ENCODE data around the gene ZNF124.
"Not testable (repeated sequence)": the region's sequence is repeated elsewhere in the genome, so short reads cannot be mapped to it uniquely, and the experiment has no call there.

The ZNF124 gene

DNA sequence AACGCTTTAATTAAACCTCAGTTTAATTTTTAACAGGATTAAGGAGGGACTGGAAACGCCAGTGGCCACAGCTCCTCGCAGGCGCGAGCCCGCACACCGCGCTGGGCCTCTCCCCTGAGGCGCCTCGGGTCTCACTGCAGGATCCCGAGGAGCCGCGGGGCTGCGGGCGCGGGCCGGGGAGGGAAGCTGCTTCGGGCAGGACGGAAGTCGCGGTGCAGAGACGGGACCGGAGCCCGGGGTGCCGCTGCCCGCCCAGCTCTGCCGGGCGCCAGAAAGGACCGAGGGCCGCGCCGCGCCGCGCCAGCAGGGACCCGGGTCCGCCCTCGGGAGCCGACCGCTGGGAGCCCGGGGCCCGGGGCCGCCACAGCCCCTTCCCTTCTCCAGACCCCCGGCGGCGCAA, 377 bp downstream of the ZNF124 start:
- not testable (repeated sequence) for DNase-seq

DNA sequence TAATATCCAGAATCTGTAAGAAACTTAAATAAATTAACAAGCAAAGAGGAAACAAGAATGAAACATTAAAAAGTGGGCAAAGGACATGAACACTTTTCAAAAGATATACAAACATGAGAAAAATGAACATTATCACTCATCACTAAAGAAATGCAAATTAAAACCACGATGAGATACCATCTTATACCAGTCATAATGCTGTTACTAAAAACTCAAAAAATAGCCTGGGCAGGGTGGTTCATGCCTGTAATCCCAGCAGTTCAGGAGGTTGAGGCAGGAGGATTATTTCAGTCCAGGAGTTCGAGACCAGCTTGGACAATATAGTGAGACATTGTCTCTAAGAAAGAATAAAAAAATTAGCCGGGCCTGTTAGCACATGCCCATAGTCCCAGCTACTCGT, 6.1 kb downstream of the ZNF124 start:
- DNase-seq: no peak

DNA sequence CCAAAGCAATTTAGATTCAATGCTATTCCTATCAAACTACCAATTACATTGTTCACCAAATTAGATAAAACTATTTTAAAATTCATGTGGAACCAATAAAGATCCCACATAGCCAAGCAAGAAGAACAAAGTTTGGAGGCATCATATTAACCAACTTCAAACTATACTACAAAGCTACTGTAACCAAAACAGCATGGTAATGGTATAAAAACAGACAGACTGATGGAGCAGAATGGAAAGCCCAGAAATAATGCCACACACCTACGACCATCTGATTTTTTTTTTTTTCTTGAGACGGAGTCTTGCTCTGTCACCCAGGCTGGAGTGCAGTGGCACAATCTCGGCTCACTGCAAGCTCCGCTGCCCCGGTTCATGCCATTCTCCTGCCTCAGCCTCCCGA, 7.1 kb downstream of the ZNF124 start:
- DNase-seq: no peak

DNA sequence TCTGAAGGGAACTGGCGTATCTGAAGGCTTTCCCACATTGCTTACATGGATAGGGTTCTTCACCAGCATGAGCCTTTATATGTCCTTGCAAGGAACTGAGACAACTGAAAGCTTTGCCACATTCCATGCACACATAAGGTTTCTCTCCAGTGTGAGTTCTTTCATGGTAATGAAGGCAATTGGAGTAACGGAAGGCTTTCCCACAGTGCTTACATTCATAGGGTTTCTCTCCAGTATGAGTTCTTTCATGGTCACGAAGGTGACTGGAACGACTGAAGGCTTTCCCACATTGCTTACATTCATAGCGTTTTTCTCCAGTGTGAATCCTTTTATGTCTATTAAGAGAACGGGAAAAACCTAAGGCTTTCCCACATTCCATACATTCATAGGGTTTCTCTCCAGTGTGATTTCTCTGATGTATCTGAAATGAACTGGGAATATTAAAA, 15.0 kb downstream of the ZNF124 start:
- no peak for DNase-seq

GRCh38 chr1:247147781-247148180, 24.0 kb downstream of the ZNF124 start:
- no peak for DNase-seq

DNA sequence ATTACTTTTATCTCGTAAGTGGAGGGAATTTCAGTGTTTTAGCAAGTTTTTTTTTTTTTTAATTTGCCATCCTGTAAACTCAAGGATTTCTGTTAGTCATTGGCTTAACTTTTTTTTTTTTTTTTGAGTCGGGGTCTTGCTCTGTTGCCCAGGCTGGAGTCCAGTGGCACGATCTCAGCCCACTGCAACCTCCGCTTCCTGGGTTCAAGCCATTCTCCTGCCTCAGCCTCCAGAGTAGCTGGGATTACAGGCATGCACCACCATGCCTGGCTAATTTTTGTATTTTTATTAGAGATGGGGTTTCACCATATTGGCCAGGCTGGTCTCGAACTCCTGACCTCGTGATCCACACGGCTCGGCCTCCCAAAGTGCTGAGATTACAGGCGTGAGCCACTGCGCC, 24.7 kb downstream of the ZNF124 start:
- not testable (repeated sequence) for DNase-seq

- DNase-seq: no peak
These were observed 25.1 kb downstream of the ZNF124 start for GRCh38 chr1:247146671-247147070.

DNA sequence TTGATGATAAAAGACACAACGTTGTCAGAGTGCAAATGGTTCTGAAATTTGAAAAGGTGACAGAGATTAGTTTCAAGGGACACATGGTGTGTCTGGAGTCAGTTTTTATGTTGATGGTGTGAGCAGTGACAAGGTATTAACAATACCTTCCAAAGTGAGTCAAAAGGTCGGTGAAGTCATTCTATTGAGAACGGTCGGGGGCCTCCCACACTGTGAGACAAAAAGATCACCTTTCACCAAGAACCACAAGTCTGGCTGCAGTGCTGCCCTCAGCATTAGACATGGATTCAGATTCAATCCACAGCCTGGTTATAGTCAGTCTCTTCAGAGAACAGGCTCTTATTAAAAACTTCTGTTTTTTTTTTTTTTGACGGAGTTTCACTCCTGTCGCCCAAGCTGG, 26.5 kb downstream of the ZNF124 start:
- no peak for DNase-seq

- DNase-seq: not testable (repeated sequence)
These were observed 32.3 kb downstream of the ZNF124 start for GRCh38 chr1:247139557-247139956.

DNA sequence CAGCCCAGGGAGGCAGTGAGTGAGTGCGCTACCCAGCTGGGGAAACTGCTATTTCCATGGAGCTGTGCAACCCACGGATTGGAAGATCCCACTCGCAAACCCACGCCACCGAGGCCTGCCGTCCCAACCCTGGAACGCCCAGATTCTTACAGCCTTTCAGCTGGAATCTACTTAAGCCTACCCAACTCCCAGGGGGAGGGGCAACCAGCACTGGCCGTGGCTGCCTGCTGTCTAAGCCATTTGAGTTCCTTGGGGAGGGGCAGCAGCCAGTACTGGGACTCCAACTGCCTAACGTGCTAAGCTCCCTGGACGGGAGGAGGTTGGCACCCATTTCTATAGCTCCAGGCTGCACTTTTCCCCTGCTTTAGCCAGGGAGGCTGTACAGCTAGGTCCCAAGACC, 40.6 kb downstream of the ZNF124 start:
- no peak for DNase-seq

DNA sequence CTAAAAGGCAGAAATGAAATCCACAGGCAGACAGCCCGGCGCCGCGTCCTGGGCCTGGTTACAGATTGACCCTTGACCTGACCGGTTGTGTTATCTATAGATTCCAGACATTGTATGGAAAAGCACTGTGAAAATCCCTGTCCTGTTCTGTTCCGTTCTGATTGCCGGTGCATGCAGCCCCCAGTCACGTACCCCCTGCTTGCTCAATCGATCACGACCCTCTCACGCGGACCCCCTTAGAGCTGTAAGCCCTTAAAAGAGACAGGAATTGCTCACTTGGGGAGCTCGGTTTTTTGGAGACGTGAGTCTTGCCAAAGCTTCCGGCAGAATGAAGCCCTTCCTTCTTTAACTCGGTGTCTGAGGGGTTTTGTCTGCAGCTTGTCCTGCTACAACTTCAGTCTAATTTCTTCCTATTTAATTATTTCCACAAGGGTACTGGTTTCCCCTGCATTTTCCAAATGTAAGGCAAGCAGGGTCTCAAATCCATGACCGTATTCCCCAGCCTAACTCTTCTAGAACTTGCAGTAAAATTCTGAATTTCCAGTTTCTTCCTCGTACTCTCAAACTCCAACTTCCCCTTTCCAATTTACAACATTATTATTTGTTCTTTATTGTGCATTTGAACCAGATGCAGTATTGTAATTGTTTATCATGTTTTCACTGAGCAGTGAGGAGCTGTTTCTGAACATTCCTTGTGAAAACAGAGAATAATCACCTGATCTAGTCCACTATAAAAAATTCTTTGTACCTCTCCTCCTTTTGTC, 44.1 kb downstream of the ZNF124 start:
- not testable (repeated sequence) for DNase-seq

DNA sequence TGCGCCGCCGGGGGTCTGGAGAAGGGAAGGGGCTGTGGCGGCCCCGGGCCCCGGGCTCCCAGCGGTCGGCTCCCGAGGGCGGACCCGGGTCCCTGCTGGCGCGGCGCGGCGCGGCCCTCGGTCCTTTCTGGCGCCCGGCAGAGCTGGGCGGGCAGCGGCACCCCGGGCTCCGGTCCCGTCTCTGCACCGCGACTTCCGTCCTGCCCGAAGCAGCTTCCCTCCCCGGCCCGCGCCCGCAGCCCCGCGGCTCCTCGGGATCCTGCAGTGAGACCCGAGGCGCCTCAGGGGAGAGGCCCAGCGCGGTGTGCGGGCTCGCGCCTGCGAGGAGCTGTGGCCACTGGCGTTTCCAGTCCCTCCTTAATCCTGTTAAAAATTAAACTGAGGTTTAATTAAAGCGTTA, 45.2 kb downstream of the ZNF124 start:
- not testable (repeated sequence) for DNase-seq

DNA sequence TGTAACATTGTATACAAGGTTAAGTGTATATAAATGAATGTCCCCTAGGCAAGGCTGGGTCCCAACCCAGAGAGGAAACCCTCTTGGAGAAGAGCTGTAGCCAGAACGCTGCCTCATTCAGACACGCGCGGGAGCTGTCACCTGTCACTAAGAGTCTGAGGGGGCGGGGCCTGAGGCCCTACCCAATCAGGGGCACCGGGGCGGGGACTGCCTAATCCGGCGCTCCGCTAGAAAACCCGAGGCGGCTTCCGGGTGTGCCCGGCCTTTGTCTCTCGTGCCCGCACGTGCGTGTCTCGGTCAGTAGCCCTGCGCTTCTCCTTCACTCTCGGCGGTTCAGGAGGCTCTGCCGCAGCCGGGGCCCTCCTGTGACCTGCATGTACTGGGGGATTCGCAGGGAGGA, 45.7 kb downstream of the ZNF124 start:
- DNase-seq: not testable (repeated sequence)

- DNase-seq: no peak
These were observed 50.4 kb downstream of the ZNF124 start for GRCh38 chr1:247121382-247121781.

GRCh38 chr1:247120408-247120668, 51.5 kb downstream of the ZNF124 start:
- not testable (repeated sequence) for DNase-seq

- no peak for DNase-seq
These were observed 52.0 kb downstream of the ZNF124 start for GRCh38 chr1:247119600-247120407.

GRCh38 chr1:247118946-247119446, 52.8 kb downstream of the ZNF124 start:
- no peak for DNase-seq

DNA sequence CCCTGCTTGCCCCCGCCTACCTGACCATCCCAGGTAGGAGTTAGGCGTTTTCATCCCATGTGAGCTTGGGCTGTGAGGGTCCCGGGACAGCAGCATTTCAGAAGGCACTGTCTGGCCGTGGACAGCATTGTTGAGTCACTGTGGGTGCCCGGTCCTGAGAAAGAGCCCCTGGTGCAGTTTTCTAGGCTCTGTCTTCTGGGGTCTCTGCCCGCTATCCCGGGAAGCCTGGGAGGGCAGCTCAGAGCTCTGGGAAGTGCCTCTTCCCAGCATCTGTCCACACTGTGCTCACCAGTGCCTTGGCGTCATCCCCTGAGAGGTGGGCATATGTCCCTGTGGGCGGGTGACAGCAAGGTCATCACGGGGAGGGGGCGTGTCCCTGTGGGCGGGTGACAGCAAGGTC, 56.3 kb downstream of the ZNF124 start:
- DNase-seq: no peak

DNA sequence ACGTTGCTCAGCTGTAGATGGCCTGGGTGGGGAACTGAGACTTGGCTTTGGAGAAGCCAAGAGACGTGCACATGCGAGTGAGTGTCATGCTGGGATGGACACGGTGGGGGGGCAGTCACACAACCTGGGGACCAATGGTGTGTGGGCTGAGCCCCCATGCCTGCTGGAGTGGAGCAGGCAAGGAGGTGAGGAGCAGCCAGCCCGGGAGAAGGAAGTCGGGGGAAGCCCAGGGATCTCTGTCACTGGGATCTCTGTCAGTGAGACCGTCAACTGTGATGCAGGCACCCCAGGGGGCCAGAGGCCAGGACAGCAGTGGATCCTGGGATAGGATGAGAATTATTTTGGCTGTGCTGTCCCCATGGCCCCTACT, 56.7 kb downstream of the ZNF124 start:
- no peak for DNase-seq

GRCh38 chr1:247114351-247115140, 57.3 kb downstream of the ZNF124 start:
- no peak for DNase-seq

- DNase-seq: no peak
These were observed 58.0 kb downstream of the ZNF124 start for GRCh38 chr1:247113733-247114271.

- no peak for DNase-seq
These were observed 58.7 kb downstream of the ZNF124 start for GRCh38 chr1:247113094-247113497.

GRCh38 chr1:247112479-247112781, 59.4 kb downstream of the ZNF124 start:
- DNase-seq: no peak
